OCI-LY1 (cell line): ENCODE measurements around the gene IRAK3.

ENCODE experiments used
- H2AFZ ChIP-seq: fragments of 200-600 bp; sonication (generic), shearing (Covaris generic); 2 replicates; pipeline ENCODE4 v1.6.0; 2014; ENCODE audit warnings: antibody characterized with exemption, mild to moderate bottlenecking, low read length
- H3F3A ChIP-seq: fragments of 200-600 bp; sonication (generic), shearing (Covaris generic); 2 replicates; pipeline ENCODE4 v1.6.0; 2014; ENCODE audit warnings: mild to moderate bottlenecking, antibody characterized with exemption, low read length, moderate library complexity; ENCODE audit not compliant: insufficient read depth
- H3K27ac ChIP-seq: fragments of 200-600 bp; sonication (generic); 2 replicates; pipeline ENCODE4 v1.5.1; 2014; ENCODE audit warnings: low read length, mixed run types, mild to moderate bottlenecking, low read depth; ENCODE audit not compliant: poor library complexity, severe bottlenecking
- H3K27me3 ChIP-seq: fragments of 200-600 bp; sonication (generic); 2 replicates; pipeline ENCODE4 v1.6.0; 2014; ENCODE audit warnings: antibody characterized with exemption, mild to moderate bottlenecking, low read length, moderate library complexity; ENCODE audit not compliant: insufficient read depth
- H3K36me3 ChIP-seq: fragments of 200-600 bp; sonication (generic); 2 replicates; pipeline ENCODE4 v1.6.1; 2014; ENCODE audit warnings: mild to moderate bottlenecking, antibody characterized with exemption, low read length, moderate library complexity, mixed read lengths; ENCODE audit not compliant: insufficient read depth
- H3K4me1 ChIP-seq: fragments of 200-600 bp; sonication (generic); 2 replicates; pipeline ENCODE4 v1.5.1; 2014; ENCODE audit warnings: mild to moderate bottlenecking, low read length, moderate library complexity; ENCODE audit not compliant: insufficient read depth, severe bottlenecking
- H3K4me2 ChIP-seq: fragments of 200-600 bp; sonication (generic), shearing (Covaris generic); 2 replicates; pipeline ENCODE4 v1.6.1; 2014; ENCODE audit warnings: low read length
- H3K4me3 ChIP-seq: fragments of 200-600 bp; sonication (generic); 2 replicates; pipeline ENCODE4 v1.5.1; 2014; ENCODE audit warnings: low read length, low read depth, mild to moderate bottlenecking, mixed read lengths; ENCODE audit not compliant: poor library complexity, severe bottlenecking
- H3K79me2 ChIP-seq: fragments of 200-600 bp; shearing (Covaris generic); 2 replicates; pipeline ENCODE4 v1.6.1; 2016; ENCODE audit warnings: mixed run types, low read length, mixed read lengths; ENCODE audit not compliant: insufficient read depth
- H3K9ac ChIP-seq: fragments of 200-600 bp; sonication (generic), shearing (Covaris generic); 2 replicates; pipeline ENCODE4 v1.6.1; 2014; ENCODE audit warnings: mild to moderate bottlenecking, low read length, mixed read lengths
- H3K9me2 ChIP-seq: fragments of 200-600 bp; sonication (generic), shearing (Covaris generic); 2 replicates; pipeline ENCODE4 v1.6.1; 2014; ENCODE audit warnings: low read depth, mild to moderate bottlenecking, low read length, mixed read lengths
- H3K9me3 ChIP-seq: fragments of 200-600 bp; shearing (Covaris generic); 2 replicates; pipeline ENCODE4 v1.6.1; 2014; ENCODE audit warnings: low read length, mixed read lengths
- H4K20me1 ChIP-seq: fragments of 200-600 bp; sonication (generic), shearing (Covaris generic); 2 replicates; pipeline ENCODE4 v1.6.0; 2016; ENCODE audit warnings: mild to moderate bottlenecking, low read length; ENCODE audit not compliant: insufficient read depth
- CTCF ChIP-seq: fragments of 200-600 bp; sonication (generic), shearing (Covaris generic); IDR thresholded peaks from 2 replicates; pipeline ENCODE4 v1.5.1; 2017; ENCODE audit warnings: mild to moderate bottlenecking, antibody characterized with exemption, low read length, moderate library complexity, mixed read lengths
- EZH2 ChIP-seq: fragments of 200-600 bp; sonication (generic), shearing (Covaris generic); IDR thresholded peaks from 2 replicates; pipeline ENCODE4 v1.8.0; 2017; ENCODE audit warnings: borderline replicate concordance, mixed run types, mild to moderate bottlenecking, antibody characterized with exemption, low read length, moderate library complexity, mixed read lengths

IRAK3 gene

GRCh38 chr12:66141299-66141698 lies 47.7 kb upstream of the IRAK3 start:
- TF ChIP-seq CTCF (no peak), EZH2 (no peak)
- Histone ChIP-seq H3K79me2 (no peaks in the 10 kb centered on the region), H3K27ac (no peak overlapping the region), H3K36me3 (peaks cover 98% of the 10 kb centered on the region), H3K4me1 (no peaks in the 10 kb centered on the region), H2AFZ (no peak overlapping the region), H3K9ac (no peak overlapping the region), H4K20me1 (no peaks in the 10 kb centered on the region), H3K9me3 (peaks cover 22% of the 10 kb centered on the region), H3K4me3 (no peak overlapping the region), H3K27me3 (no peaks in the 10 kb centered on the region), H3K9me2 (no peaks in the 10 kb centered on the region), H3F3A (no peaks in the 10 kb centered on the region; the same call in 1 of the 2 replicates), H3K4me2 (no peak overlapping the region)

- Histone ChIP-seq H3F3A (no peaks in the 10 kb centered on the region), H3K79me2 (no peaks in the 10 kb centered on the region), H3K9ac (no peak overlapping the region), H3K4me1 (no peaks in the 10 kb centered on the region), H3K36me3 (peaks cover 90% of the 10 kb centered on the region), H3K9me3 (peaks cover 22% of the 10 kb centered on the region), H3K27ac (no peak overlapping the region), H2AFZ (no peak overlapping the region), H3K4me2 (no peak overlapping the region), H3K4me3 (no peak overlapping the region), H3K9me2 (no peaks in the 10 kb centered on the region), H3K27me3 (no peaks in the 10 kb centered on the region), H4K20me1 (no peaks in the 10 kb centered on the region)
- TF ChIP-seq EZH2 = no peak
- TF ChIP-seq CTCF = no peak
Observed at GRCh38 chr12:66142826-66143225, 46.2 kb upstream of the IRAK3 start.

- H2AFZ ChIP-seq = no peak overlapping the region
- H3K4me2 ChIP-seq = no peak overlapping the region
- H3K27me3 ChIP-seq = no peaks in the 10 kb centered on the region
- H3K9me3 ChIP-seq = peaks cover 22% of the 10 kb centered on the region
- no peaks in the 10 kb centered on the region for H3K79me2 ChIP-seq
- H3K4me1 ChIP-seq = no peaks in the 10 kb centered on the region
- no peak overlapping the region for H3K27ac ChIP-seq
- no peak for TF ChIP-seq EZH2
- TF ChIP-seq CTCF = no peak
- no peaks in the 10 kb centered on the region for H3F3A ChIP-seq
- no peak overlapping the region for H3K9ac ChIP-seq
- H3K9me2 ChIP-seq = no peaks in the 10 kb centered on the region
- H4K20me1 ChIP-seq = no peaks in the 10 kb centered on the region
- H3K36me3 ChIP-seq = peaks cover 80% of the 10 kb centered on the region
- H3K4me3 ChIP-seq = no peak overlapping the region
Observed at GRCh38 chr12:66143868-66144267, 45.1 kb upstream of the IRAK3 start.
